ENCODE data around the gene GABRB3.

DNA sequence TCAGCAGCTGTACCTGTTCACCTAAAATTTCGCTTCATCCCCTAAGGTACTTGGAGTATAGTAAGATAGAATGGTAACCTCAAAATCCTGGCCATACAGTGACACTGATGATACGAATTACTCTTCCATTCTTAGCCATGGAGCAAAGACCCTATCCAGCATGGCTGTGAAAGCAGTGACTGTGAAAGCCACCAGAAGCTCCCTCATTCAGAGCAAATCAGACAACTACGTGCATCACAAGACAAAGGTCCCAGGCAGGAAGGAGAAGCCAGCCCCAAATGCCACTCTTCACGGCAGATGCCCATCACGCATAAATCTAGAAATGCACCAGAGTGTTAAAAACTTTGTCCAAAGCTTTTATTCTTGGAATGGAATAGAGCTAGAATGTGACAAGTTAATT lies 99.4 kb downstream of the GABRB3 start:
- TF ChIP-seq, protein P1, sequence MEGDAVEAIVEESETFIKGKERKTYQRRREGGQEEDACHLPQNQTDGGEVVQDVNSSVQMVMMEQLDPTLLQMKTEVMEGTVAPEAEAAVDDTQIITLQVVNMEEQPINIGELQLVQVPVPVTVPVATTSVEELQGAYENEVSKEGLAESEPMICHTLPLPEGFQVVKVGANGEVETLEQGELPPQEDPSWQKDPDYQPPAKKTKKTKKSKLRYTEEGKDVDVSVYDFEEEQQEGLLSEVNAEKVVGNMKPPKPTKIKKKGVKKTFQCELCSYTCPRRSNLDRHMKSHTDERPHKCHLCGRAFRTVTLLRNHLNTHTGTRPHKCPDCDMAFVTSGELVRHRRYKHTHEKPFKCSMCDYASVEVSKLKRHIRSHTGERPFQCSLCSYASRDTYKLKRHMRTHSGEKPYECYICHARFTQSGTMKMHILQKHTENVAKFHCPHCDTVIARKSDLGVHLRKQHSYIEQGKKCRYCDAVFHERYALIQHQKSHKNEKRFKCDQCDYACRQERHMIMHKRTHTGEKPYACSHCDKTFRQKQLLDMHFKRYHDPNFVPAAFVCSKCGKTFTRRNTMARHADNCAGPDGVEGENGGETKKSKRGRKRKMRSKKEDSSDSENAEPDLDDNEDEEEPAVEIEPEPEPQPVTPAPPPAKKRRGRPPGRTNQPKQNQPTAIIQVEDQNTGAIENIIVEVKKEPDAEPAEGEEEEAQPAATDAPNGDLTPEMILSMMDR (IDR thresholded peaks at IDR 0.05; ENCODE audit: low read depth, low read length, poor library complexity, severe bottlenecking), result no peak
- no peak for TF ChIP-seq EZH2phosphoT487 (IDR thresholded peaks at IDR 0.05; ENCODE audit: borderline replicate concordance, low read length)

Measured in DOHH2 (cell line).